OCI-LY7 (cell line): Measurements from ENCODE around the gene UGCG. TPM values are rescaled to one million over a fixed set of nuclear protein-coding genes. Genes with fewer than 3 reads are reported as not detected.

Experiments
- BruUV-seq: library from RNA; stranded (reverse); fragments of 400-500 nt; replicated peaks from 2 replicates; lab custom pipeline; 2021; lab: Mats Ljungman, UMichigan
- CTCF ChIA-PET: fragments of 300-600 bp; sonication (Branson Sonifier 250); formaldehyde crosslinking; loops from one replicate; lab custom pipeline; 2022; ENCODE audit warnings: antibody characterized with exemption; ENCODE audit not compliant: unreplicated experiment; lab: Charles Lee
- POLR2A ChIA-PET: fragments of 300-600 bp; sonication (Branson Sonifier 250); formaldehyde crosslinking; loops from one replicate; lab custom pipeline; 2022; ENCODE audit warnings: antibody characterized with exemption; lab: Charles Lee
- DNase-seq: peaks from one replicate; pipeline ENCODE4 v3.0.0-alpha.2; 2015; ENCODE audit warnings: low spot score
- H2AFZ ChIP-seq: fragments of 200-600 bp; sonication (generic), shearing (Covaris generic); 2 replicates; pipeline ENCODE4 v1.6.1; 2014; ENCODE audit warnings: mild to moderate bottlenecking, antibody characterized with exemption, low read length, moderate library complexity
- H3K27ac ChIP-seq: fragments of 200-600 bp; sonication (generic); 2 replicates; pipeline ENCODE4 v1.5.1; 2014; ENCODE audit warnings: mixed run types, low read depth, mild to moderate bottlenecking, moderate library complexity, low read length, inconsistent platforms; ENCODE audit not compliant: poor library complexity, severe bottlenecking
- H3K36me3 ChIP-seq: fragments of 200-600 bp; sonication (generic); 2 replicates; pipeline ENCODE4 v1.6.1; 2014; ENCODE audit warnings: mild to moderate bottlenecking, antibody characterized with exemption, low read length, moderate library complexity, mixed read lengths; ENCODE audit not compliant: insufficient read depth
- H3K4me1 ChIP-seq: fragments of 200-600 bp; sonication (generic); 2 replicates; pipeline ENCODE4 v1.5.1; 2014; ENCODE audit warnings: mild to moderate bottlenecking, low read length; ENCODE audit not compliant: insufficient read depth, poor library complexity, severe bottlenecking
- H3K4me2 ChIP-seq: fragments of 200-600 bp; sonication (generic); 2 replicates; pipeline ENCODE4 v1.6.1; 2014; ENCODE audit warnings: mild to moderate bottlenecking, low read length
- H3K4me3 ChIP-seq: fragments of 200-600 bp; sonication (generic); 2 replicates; pipeline ENCODE4 v1.5.1; 2014; ENCODE audit warnings: mild to moderate bottlenecking, low read depth, low read length; ENCODE audit not compliant: poor library complexity, severe bottlenecking
- H3K79me2 ChIP-seq: fragments of 200-600 bp; sonication (generic); 2 replicates; pipeline ENCODE4 v1.6.1; 2016; ENCODE audit warnings: low read depth, mild to moderate bottlenecking, low read length, moderate library complexity, mixed read lengths; ENCODE audit not compliant: insufficient read depth
- H3K9me2 ChIP-seq: fragments of 200-600 bp; sonication (generic); 2 replicates; pipeline ENCODE4 v1.6.1; 2016; ENCODE audit warnings: mild to moderate bottlenecking, low read length, mixed read lengths; ENCODE audit not compliant: insufficient read depth
- H3K9me3 ChIP-seq: fragments of 200-600 bp; sonication (generic); 2 replicates; pipeline ENCODE4 v1.6.1; 2014; ENCODE audit warnings: mild to moderate bottlenecking, mixed run types, low read length, mixed read lengths
- H4K20me1 ChIP-seq: fragments of 200-600 bp; sonication (generic); 2 replicates; pipeline ENCODE4 v1.6.1; 2014; ENCODE audit warnings: mild to moderate bottlenecking, antibody characterized with exemption, low read length, moderate library complexity, mixed read lengths; ENCODE audit not compliant: insufficient read depth
- EZH2phosphoT487 ChIP-seq: fragments of 200-600 bp; sonication (generic); IDR thresholded peaks from 2 replicates; pipeline ENCODE4 v1.6.1; 2018; ENCODE audit warnings: low read depth, borderline replicate concordance, mild to moderate bottlenecking, mixed run types, antibody characterized with exemption, low read length, moderate library complexity, mixed read lengths
- intact Hi-C: fragments of 100-400 bp; cut with micrococcal nuclease; formaldehyde crosslinking; loops from one replicate; pipeline ENCODE4 v1.10.0; 2022; ENCODE audit not compliant: unreplicated experiment
- total RNA-seq, 2 experiments: library from RNA; depleted of rRNA in 1 of 2; stranded (reverse); fragments of >200 nt in 1 of 2; shearing (Covaris generic) in 1 of 2; gene quantifications; 2 replicates each; pipeline ENCODE4 v1.2.3, GENCODE V29; 2014 to 2022
- TF ChIP-seq, protein P1 (sequence below): fragments of 200-600 bp; sonication (generic); conservative IDR thresholded peaks from 2 replicates; pipeline ENCODE4 v1.5.1; 2014; ENCODE audit warnings: mild to moderate bottlenecking, antibody characterized with exemption, low read length, moderate library complexity, mixed read lengths

UGCG gene
- total RNA-seq, 2 experiments from 2014 or later, result 12.9 to 14.7 TPM

DNA sequence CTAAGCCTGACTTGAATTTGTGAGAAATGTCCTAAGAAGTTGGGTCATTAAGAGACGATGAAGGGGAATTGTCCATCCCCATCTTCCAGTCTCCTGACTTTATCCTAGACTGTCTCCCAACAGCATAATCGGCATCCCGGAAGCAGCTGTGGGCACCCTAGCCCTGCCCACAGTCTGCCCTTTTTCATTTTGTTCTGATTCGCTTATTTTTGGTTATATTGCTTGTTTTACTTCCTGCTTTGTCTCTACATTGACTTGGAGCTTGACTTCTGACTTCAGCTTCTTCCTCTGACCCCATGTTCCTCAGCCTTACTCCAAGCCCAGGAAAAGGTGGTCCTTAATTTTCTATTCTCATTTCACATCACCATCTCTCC is 41.8 kb downstream of the UGCG start:
- Histone ChIP-seq H3K4me3 (no peak overlapping the region), H3K9me3 (no peaks in the 10 kb centered on the region), H3K79me2 (no peaks in the 10 kb centered on the region), H3K4me1 (no peaks in the 10 kb centered on the region), H4K20me1 (no peaks in the 10 kb centered on the region), H2AFZ (no peak overlapping the region), H3K27ac (no peak overlapping the region), H3K4me2 (no peak overlapping the region), H3K36me3 (peaks cover 21% of the 10 kb centered on the region), H3K9me2 (no peaks in the 10 kb centered on the region)
- intact Hi-C loops, result no loop called here
- BruUV-seq, result no TSS peak
- TF ChIP-seq, protein P1, sequence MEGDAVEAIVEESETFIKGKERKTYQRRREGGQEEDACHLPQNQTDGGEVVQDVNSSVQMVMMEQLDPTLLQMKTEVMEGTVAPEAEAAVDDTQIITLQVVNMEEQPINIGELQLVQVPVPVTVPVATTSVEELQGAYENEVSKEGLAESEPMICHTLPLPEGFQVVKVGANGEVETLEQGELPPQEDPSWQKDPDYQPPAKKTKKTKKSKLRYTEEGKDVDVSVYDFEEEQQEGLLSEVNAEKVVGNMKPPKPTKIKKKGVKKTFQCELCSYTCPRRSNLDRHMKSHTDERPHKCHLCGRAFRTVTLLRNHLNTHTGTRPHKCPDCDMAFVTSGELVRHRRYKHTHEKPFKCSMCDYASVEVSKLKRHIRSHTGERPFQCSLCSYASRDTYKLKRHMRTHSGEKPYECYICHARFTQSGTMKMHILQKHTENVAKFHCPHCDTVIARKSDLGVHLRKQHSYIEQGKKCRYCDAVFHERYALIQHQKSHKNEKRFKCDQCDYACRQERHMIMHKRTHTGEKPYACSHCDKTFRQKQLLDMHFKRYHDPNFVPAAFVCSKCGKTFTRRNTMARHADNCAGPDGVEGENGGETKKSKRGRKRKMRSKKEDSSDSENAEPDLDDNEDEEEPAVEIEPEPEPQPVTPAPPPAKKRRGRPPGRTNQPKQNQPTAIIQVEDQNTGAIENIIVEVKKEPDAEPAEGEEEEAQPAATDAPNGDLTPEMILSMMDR, result no peak
- no peak for TF ChIP-seq EZH2phosphoT487
- ChIA-PET CTCF (no interaction called here), POLR2A (no interaction called here)
- DNase-seq, result no peak

DNA sequence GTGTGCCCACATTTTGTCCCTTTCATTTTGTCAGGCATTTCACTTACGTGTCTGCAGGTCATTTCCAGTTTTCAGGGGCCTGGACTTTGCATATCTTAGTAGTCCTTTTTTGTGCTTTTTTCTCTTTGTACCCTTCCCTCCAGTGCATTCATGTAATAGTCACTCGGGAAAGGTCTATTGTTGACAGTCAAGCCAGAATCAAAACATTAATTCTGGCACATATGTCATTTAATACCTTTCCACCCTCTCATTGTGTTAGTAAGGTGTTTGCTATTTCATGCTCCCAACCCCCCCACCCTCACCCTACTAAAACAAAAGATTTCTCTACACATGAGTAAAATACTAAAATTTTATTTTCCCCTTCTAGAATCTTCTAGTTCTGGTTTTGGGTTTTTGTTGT is 42.7 kb downstream of the UGCG start:
- TF ChIP-seq, protein P1, result no peak
- TF ChIP-seq EZH2phosphoT487, result no peak
- Histone ChIP-seq H3K4me3 (no peak overlapping the region), H3K79me2 (no peaks in the 10 kb centered on the region), H4K20me1 (no peaks in the 10 kb centered on the region), H3K36me3 (peaks cover 12% of the 10 kb centered on the region), H2AFZ (no peak overlapping the region), H3K4me2 (no peak overlapping the region), H3K9me3 (no peaks in the 10 kb centered on the region), H3K27ac (no peak overlapping the region), H3K9me2 (no peaks in the 10 kb centered on the region), H3K4me1 (no peaks in the 10 kb centered on the region)
- ChIA-PET CTCF (no interaction called here), POLR2A (no interaction called here)
- DNase-seq, result no peak
- no TSS peak for BruUV-seq
- intact Hi-C loops, result no loop called here

DNA sequence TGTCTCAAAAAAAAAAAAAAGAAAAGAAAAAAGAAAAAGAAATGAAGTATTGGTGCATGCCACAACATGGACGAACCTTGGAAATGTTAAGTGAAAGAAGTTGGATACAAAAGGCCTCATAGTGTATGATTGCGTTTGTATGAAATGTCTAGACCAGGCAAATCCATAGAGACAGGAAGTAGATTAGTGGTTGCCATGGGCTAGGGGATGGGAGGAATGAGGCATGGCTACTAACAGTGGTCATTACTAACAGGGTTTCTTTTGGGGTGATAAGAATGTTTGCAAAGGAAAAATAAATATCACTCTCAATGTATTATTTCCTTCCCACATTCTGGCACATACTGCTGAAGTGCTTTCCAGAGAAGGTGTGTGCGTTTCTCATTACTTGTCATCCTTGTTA is 44.1 kb downstream of the UGCG start:
- ChIA-PET CTCF (no interaction called here), POLR2A (no interaction called here)
- Histone ChIP-seq H3K9me3 (no peaks in the 10 kb centered on the region), H3K4me1 (no peaks in the 10 kb centered on the region), H3K36me3 (0 out of 2 replicates have a peak, but pooled peaks cover 4% of the 10 kb centered on the region), H3K4me3 (no peak overlapping the region), H2AFZ (no peak overlapping the region), H3K27ac (no peak overlapping the region), H3K79me2 (no peaks in the 10 kb centered on the region), H3K9me2 (no peaks in the 10 kb centered on the region), H4K20me1 (no peaks in the 10 kb centered on the region), H3K4me2 (no peak overlapping the region)
- DNase-seq, result no peak
- intact Hi-C loops, result no loop called here
- no TSS peak for BruUV-seq
- TF ChIP-seq, protein P1, result no peak
- no peak for TF ChIP-seq EZH2phosphoT487
